GM21786 (cell line): ENCODE results near the gene VAV2.
"Not testable (repeated sequence)": the region's sequence is repeated elsewhere in the genome, so short reads cannot be mapped to it uniquely, and the experiment has no call there.

Experiments used
- ATAC-seq: cut with Tn5 transposase; IDR thresholded peaks from one replicate; pipeline ENCODE4 v1.9.1; 2021; ENCODE audit not compliant: unreplicated experiment

The VAV2 gene

DNA sequence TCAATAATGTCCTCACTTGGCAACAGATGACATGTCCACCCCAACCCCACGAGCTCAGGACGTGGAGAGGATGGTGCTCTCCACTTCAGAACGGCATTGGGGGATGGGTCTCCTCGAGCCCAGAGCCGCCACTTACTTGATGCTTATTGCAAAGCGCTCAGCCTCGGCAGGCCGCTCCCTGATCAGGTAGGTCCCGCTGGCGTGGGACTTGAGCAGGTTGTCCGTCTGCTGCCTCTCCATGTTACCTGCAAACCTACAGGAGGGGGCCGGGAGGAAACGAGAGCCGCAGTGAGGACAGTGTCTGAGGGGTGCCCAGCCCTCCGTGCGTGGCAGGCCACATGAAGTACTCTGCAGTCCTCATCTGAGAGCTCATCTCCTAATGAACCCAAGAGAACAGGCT is 217.3 kb downstream of the VAV2 start:
- no peak for ATAC-seq

DNA sequence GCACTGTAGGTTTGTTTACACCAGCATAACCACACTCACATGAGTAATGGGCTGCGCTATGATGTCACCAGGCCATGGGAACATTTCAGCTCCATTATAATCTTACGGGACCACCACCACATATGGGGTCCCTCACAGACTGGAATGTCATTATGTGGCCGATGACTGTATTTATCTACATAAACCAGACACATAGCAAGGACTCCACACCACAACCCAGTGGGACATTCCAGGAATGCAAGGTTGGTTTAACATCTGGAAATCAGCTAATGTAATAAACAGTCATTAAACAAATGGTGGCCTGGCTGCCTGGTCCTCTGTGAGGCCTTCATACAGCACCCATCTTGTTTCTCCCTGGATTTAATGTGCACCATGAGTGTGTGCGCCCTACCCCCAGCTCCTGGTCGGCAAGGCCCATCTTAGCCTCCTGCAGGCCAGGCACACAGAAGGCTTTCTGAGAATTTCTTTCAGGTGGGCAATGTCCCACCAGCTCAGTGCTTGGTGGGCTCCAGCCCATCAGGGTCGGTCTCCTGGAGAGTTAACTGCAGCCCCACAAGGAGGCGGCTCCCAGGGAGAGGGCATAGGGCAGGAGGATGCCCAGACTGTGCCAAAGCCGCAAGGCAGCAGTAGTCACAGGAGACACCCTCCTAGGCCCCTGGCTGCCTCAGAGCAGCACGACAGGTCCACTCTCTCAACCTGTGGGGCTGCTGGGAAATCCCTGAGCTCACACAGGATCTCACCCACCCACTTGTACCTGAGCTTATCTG is 218.1 kb downstream of the VAV2 start:
- ATAC-seq: no peak

DNA sequence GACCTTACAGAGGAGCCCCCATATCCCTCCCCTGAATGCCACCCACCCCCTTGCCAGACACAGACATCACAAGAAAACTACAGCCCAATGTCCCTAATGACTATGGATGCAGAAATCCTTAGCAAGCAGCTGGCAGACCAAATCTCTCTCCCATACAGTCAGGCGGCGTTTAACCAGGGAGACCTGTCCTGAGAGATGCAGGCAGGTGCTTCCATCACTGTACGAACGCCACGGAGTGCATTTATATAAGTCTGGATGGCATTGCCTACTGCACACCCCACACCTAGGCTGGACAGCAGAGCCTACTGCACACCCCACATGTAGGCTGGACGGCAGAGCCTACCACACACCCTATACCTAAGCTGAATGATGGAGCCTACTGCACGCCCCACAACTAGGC is 219.5 kb downstream of the VAV2 start:
- ATAC-seq: no peak

DNA sequence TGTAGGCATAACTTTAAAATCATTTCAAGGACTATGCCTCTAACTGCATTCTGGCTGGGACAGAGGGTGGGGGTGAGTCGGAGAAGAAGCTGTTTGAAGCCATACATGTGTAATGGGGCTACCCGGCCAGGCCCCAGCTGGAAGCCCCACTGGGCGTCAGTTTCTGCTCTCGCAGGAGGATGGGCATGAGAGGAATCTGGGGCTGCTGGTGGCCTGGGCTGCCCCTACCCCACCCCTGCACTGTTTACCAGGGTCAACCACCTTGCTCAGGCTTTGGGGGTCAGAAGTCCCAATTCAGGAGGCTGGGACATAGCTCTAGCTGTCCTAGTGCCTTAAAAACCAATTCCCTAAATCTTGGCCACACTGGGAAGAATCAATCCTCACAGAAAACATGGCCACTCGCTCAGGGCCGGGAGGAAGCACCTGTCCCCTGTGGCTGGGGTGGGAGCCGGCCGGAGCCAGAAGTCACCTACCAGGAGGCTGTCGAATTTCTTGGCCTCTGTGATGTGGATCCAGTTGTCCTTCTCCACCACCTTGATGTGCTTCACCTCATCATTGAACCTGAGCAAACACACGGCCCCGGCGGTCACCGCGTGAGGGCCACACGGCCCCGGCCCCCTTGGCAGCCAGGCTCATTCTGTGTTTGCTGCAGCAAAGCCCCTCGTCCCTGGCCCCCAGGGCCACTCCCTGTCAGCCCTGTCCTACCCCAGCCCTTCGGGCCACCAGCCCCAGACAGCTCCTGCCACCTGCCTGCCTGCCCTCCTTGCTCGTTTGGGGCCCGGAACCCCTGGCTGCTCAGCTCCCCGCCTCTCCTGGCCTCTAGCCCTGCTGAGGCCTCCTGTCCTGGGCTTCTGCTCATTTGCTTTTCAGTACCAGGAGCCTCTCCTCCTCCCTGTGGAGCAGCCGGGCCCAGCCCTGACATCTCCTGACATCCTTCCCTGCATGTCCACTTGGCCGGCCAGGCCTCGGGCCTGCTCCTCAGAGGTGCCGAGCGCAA is 220.3 kb downstream of the VAV2 start:
- ATAC-seq: no peak

DNA sequence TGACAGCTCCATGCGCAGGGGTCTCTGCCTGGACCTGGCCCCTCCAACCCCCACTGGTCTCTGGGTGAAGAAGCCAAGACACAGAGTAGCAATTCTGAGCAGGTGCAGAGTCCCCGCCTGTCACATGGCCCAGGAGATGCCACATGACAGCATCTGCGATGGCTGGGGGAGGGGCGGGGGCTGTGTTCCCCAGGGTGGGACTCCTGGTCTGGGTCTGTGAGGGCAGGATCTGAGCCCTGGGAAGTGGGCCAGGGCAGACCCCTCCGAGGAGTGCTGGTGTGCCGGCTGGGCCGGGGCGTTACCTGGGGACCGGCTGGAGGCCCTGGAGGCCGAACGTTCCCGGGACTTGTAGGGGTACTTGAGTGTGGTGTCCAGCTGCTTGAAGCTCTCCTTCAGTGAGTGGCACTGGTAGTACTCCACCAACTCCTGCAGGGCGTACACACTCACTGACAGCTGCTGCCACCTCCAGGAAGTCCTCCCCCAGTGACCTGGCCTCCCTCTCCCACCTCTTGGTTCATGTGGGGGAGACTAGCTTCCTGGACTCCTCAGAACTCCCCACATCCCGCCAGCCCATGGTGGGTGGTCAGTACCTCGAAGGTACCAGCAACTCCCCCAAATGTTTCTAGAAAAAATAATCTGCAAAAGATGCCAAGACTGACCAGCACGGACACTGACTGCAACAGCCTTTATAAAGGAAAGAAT is 221.9 kb downstream of the VAV2 start:
- no peak for ATAC-seq

DNA sequence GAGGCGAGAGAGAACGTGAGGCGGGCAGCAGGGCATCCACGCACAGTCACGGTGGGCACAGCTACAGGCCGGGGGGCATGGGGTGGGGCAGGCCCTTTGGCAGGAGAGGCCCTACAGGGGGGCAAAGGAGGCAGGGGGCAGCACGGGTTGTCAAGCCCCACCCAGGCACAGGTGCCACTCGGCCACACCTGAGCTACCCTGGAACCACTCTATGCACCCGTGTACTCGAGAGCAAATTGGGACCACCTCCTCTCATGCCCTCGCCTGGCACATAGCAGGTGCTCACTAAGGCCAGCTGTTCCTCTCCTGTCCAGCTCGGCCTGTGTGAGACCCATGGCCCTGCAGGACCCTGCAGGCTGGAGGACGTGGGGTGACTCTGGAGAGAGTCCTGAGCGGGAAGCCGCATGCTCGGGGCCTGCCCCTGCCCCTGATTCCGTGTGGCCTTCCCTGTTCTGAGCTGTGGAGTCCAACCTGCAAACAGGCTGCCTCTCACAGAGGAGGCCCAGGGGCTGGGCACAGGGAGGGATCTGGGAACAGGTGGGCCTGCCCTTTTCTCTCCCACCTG is 222.5 kb downstream of the VAV2 start:
- no peak for ATAC-seq

DNA sequence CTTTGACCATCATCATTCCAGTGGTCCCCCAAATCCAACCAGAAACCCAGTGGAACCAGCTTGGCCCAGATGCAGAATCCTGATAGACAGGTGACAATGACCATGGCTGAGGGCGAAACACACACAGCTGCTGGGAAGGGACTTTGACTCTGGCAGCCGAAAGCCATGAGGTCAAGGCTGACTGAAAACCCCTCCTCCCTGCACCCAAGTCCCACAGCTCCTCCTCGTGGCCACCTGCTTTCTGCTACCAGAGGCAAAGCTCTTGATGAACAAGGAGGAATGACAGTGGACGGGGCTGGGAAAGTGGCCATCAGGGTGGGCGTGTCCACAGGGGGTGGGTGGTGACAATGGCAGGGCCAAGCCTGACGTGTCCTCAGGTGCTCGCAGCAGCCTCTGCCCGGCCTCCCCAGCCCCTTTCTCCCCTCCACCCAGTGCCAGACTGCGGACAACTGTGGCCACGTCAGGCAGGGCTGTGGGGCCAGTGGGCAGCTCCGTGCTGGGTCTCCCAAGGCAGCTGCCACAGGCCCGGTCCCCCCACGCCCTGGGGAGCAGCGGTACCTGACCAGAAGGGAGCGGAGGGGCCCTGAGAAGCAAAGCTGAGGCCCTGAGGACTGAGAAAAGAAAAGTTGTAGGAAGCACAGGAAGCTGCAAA is 223.1 kb downstream of the VAV2 start:
- no peak for ATAC-seq

DNA sequence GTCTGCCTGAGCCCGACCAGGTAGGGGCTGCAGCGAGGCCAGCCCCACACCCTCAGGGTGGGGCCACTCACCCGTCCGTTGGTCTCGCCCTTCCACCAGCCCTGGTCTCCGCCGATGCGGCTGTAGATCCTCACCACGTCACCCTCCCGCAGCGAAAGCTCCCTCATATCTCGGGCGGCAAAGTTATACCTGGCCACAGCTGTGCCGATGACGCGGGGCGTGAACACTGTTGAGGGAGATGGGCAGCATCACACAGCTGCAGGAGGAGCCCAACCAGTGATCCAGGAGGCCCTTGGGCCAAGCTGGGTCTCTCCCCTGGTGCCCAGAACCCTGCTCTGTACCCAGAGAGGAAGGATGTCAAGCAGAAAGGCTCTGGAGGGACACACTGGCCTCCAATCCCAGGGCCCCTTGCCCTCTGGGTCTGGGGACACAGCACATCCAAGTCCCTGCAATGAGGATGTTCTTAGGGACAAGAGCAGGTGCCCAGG is 223.7 kb downstream of the VAV2 start:
- ATAC-seq: no peak

DNA sequence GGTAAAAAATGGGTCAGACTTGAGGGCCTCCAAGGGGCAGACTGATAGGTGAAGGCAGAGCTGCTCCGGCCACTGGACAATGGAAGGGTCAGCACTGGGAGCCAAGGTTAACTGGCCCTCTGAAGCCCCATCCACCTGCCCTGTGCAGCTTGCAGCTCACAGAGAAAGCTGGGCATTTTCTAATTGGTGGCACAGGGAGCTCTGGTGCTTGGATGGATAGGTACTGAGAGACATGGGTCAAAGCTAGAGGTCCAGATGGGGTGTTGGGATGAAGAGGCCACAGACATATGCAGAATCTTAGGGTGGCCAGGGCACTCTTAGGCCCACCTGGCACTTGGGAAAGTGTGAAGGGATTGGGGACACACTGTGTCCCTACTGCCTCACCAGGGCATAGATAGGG is 224.5 kb downstream of the VAV2 start:
- no peak for ATAC-seq

DNA sequence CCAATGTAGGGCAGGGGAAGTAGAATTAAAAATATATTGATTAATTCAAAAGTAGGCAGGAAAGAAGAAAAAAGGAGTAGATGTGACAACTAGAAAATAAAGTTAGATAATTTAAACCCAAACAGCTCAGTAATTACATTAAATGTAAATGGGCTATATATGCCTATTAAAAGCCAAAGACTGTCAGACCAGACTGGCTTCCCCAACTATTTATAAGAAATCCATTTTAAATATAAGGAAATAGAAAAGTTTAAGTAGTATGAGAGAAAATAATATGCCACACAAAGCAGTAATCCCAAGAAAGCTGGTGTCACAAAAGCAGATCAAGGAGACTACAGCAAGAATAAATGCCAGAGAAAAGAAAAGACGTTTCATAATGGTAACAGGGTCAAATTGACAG is 225.1 kb downstream of the VAV2 start:
- no peak for ATAC-seq

DNA sequence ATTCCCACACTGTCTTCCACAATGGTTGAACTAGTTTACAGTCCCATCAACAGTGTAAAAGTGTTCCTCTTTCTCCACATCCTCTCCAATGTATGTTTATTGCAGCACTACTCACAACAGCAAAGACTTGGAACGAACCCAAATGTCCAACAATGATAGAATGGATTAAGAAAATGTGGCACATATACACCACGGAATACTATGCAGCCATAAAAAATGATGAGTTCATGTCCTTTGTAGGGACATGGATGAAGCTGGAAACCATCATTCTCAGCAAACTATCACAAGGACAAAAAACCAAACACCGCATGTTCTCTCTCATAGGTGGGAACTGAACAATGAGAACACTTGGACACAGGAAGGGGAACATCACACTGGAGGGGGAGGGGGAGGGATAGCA is 225.9 kb downstream of the VAV2 start:
- ATAC-seq: not testable (repeated sequence)

DNA sequence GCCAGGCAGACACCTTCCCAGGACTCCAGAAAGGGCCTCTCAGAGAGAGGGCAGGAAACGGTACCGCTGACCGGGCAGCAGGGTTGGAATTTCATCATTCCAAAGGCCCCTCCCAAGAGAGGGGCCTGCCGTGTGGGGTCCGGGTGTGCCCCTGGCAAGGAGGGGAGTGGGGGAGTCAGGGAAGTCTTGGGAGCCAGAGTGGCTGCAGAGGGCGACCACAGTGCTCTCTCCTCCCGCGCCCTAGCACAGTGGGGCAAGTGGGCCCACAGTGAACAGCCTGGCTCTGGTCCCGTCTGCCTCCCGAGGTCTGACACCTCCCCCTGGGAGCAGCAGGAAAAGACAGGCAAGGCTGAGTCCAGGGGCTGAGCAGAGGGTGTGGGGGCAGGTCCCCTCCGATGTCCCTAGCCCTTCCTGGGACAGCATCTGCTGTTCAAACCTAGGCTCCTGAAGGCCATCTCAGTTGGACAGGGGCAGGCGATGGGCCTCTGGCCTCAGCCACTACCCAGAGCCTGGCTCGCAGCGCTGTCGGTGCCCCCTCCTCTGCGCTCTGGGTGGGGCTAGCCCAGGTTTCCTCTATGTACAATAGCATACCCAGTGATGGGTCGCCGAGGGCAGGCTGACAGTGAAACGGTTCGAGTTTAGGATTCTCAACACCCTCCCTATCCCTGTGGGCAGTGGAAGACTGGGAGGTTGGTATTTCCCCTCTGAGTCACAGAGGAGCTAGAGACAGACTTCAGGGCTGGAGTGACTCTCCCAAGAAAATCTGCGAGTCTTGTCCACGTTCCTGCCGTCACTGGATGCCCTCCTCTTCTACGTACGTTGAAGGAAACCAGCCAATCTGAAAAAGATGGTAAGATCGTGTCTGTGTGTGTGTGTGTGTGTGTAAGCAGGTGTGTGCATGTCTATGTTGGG is 228.6 kb downstream of the VAV2 start:
- ATAC-seq: no peak

DNA sequence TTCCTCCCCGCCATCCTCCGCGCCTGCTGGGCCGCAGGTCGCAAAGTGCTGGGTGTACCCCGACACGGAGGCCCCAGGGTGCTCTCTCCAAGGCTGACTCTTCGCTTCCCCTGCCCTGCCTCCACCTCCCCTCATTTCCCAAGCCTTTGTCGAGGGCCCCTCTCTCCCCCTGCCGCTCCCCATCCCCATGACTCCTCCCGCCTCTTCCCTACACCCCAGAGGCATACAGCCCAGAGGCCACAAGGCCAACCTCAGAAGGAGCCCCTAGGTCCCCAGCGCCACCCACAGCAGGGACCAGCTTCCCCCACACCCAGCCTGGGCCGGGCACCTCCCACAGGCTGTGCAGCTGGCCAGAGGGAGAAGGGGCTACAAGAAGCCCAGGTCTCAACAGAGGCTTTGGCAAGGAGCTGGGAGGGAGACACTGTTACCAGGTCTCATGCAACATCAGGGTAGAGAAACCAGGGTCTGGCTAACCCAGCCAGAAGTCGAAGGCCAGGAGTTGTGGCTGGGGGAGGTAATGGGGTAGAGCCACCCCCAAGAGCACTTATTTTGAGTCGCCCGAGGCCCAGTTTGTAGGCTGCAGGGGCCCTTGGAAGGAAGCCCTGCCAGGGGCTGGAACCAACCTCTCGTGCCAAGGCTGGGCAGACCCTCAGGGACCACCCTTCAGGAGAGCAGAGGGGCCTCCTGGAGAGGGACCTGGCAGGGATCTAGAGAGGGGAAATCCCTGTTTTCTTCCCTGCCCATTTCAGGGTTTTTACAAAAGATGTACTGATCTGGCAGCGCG is 229.4 kb downstream of the VAV2 start:
- no peak for ATAC-seq

DNA sequence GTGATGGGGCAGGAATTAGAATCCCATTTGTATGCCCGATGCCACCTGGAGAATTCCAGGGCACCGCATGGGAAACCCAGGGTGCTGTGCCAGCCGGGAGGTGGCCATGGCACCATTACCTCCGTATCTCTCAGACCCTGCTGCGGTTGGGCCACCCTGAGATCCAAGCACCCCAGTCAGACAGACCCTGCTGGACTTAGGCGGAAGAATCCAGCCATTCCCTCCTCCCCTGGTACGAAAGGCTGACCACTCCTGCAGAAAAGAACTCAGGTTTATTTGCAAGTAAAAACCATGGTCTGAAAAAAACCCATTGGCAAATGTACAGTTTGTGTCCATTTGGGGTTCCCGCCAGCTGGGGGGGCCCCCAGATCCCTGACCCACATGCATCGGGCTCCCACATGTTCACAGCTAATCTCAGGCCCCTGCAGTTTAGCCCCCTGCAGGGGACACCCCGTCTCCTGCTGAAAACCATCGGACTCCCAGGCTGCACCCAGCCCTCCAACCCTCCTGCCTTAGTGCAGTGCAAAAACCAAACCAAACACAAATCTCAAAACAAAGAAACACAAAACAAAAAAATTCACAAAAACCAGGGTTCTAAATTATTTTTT is 230.4 kb downstream of the VAV2 start:
- ATAC-seq: no peak

DNA sequence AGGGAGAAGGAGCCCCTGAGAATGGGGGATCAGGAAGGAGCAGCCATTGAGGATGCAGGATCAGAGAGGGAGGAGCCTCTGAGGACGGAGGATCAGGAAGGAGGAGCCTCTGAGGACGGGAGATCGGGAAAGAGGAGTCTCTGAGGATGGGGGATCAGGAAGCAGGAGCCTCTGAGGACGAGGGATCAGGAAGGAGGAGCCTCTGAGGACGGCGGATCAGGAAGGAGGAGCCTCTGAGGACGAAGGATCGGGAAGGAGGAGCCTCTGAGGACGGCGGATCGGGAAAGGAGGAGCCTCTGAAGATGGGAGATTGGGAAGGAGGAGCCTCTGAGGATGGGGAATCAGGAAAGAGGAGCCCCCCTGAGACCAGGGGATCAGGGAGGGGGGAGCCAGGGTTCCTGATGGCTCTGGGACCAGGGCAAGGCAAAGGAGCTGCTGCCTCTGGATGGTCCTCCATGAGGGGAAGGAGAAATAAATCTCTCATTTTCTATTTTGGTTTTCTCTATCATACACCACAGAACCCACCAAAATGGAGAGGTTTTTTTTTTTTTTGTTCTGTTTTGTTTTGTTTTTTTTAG is 231.3 kb downstream of the VAV2 start:
- ATAC-seq: no peak

DNA sequence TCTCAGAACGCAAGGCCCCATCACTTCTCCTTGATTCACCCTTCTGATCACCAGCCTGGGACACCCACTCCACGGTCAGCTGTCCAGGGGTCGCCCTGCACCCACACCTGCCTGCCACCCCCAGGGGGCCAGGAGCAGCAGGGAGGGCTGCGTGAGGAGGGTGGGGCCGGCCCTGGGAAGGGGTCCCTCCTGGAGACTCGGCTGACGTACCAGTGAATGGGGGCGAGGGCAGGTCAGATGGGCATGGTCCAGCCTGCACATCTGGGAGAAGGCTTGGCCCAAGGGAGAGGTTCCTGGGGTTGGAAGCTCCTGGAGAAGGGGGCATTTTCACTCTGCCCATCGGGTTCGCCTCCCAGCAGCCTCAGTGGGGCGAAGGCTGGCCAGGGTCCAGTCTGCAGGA is 232.2 kb downstream of the VAV2 start:
- ATAC-seq: no peak

DNA sequence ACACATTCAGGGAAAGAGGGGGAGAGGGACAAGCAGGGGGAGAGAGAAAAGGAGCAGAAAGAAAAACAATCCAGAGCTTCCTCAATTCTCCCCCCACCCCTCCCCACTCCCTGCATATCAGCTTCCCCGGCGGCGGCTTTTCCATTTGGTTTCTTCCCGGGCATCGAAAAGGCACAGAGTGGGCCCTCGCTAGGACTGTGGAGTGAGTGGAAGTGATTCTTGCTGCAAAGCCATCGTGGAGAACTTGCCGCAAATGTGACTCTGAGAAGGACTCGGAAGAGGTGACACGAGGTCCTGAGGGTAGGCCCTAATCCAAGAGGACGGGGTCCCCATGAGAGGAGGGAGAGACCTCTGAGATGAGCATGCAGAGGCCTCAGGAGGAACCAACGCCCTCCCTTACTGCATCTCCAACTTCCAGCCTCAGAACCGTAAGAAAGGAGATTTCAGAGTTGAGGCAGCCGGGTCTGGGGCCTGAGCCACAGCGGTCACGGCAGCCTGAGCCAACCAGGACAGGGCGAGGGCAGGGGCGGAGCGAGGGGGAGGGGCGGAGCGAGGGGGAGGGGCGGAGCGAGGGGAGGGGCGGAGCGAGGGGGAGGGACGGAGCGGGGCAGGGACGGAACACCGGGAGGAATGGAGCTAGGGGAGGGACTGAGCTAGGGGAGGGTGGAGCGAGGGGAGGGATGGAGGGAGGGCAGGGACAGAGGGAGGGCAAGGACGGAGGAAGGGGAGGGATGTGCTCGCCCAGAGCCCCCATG is 232.8 kb downstream of the VAV2 start:
- ATAC-seq: no peak
